ENCODE data around the gene TRPM8.

GRCh38 chr2:233952335-233952734, 35.2 kb downstream of the TRPM8 start:
- TF ChIP-seq EZH2 (IDR thresholded peaks at IDR 0.05) (no peak), POLR2AphosphoS5 (IDR thresholded peaks at IDR 0.05; ENCODE audit: borderline replicate concordance, low read depth, low read length) (no peak)
